Mesendoderm (in vitro differentiated cells): ENCODE measurements around the gene FKBP15.
"Not testable (repeated sequence)": the region's sequence is repeated elsewhere in the genome, so short reads cannot be mapped to it uniquely, and the experiment has no call there.

Experiments
- DNase-seq: peaks from one replicate; pipeline ENCODE4 v3.0.0; 2013
- H2AK5ac ChIP-seq: 2 replicates; pipeline ENCODE4 v1.6.1; 2013; ENCODE audit warnings: low read length, inconsistent platforms
- H2BK120ac ChIP-seq: 2 replicates; pipeline ENCODE4 v1.6.1; 2013; ENCODE audit warnings: low read depth, mild to moderate bottlenecking, low read length, moderate library complexity, mixed read lengths
- H2BK15ac ChIP-seq: replicated peaks from 2 replicates; pipeline ENCODE4 v1.6.1; 2013; ENCODE audit warnings: low read depth, mild to moderate bottlenecking, moderate library complexity
- H2BK5ac ChIP-seq: 2 replicates; pipeline ENCODE4 v1.6.1; 2013; ENCODE audit warnings: low read length, inconsistent platforms
- H3K18ac ChIP-seq: 2 replicates; pipeline ENCODE4 v1.6.1; 2013; ENCODE audit warnings: mild to moderate bottlenecking, low read length, mixed read lengths
- H3K23ac ChIP-seq: one replicate; pipeline ENCODE4 v1.6.1; 2013; ENCODE audit warnings: low read length
- H3K27ac ChIP-seq: 2 replicates; pipeline ENCODE4 v1.5.1; 2013; ENCODE audit warnings: low read depth, mild to moderate bottlenecking, inconsistent platforms, low read length, moderate library complexity
- H3K27me3 ChIP-seq: 2 replicates; pipeline ENCODE4 v1.6.1; 2013; ENCODE audit warnings: low read length, control low read depth, mild to moderate bottlenecking, inconsistent platforms; ENCODE audit not compliant: insufficient read depth, poor library complexity
- H3K36me3 ChIP-seq: 2 replicates; pipeline ENCODE4 v1.6.1; 2013; ENCODE audit warnings: low read length, inconsistent platforms; ENCODE audit not compliant: control insufficient read depth, insufficient read depth
- H3K4ac ChIP-seq: one replicate; pipeline ENCODE4 v1.6.1; 2013; ENCODE audit warnings: low read depth, mild to moderate bottlenecking, low read length, moderate library complexity
- H3K4me1 ChIP-seq: 2 replicates; pipeline ENCODE4 v1.6.1; 2013; ENCODE audit warnings: low read depth, low read length, inconsistent platforms; ENCODE audit not compliant: control insufficient read depth
- H3K4me2 ChIP-seq: 2 replicates; pipeline ENCODE4 v1.6.1; 2013; ENCODE audit warnings: low read length
- H3K4me3 ChIP-seq: 2 replicates; pipeline ENCODE4 v1.5.1; 2013; ENCODE audit warnings: mild to moderate bottlenecking, low read length
- H3K56ac ChIP-seq: one replicate; pipeline ENCODE4 v1.6.1; 2013; ENCODE audit warnings: low read length
- H3K79me1 ChIP-seq: 2 replicates; pipeline ENCODE4 v1.6.1; 2013; ENCODE audit warnings: low read length, inconsistent platforms
- H3K79me2 ChIP-seq: 2 replicates; pipeline ENCODE4 v1.6.1; 2013; ENCODE audit warnings: mild to moderate bottlenecking, low read length; ENCODE audit not compliant: control insufficient read depth, insufficient read depth
- H3K9ac ChIP-seq: 2 replicates; pipeline ENCODE4 v1.6.1; 2013; ENCODE audit warnings: low read length, inconsistent platforms
- H4K5ac ChIP-seq: one replicate; pipeline ENCODE4 v1.6.1; 2013; ENCODE audit warnings: low read length
- H4K8ac ChIP-seq: one replicate; pipeline ENCODE4 v1.6.1; 2013; ENCODE audit warnings: low read depth, mild to moderate bottlenecking, control low read depth, low read length, moderate library complexity
- WGBS: extraction: QIAGEN DNeasy Blood & Tissue Kit; methylation state at CpG from one replicate; pipeline ENCODE4 v1.1.7; 2013; ENCODE audit warnings: low lambda C conversion rate, missing lambda C conversion rate; ENCODE audit not compliant: insufficient coverage; ENCODE audit errors: extremely low coverage; 5-methylcytosine and 5-hydroxymethylcytosine counted together

The FKBP15 gene

DNA sequence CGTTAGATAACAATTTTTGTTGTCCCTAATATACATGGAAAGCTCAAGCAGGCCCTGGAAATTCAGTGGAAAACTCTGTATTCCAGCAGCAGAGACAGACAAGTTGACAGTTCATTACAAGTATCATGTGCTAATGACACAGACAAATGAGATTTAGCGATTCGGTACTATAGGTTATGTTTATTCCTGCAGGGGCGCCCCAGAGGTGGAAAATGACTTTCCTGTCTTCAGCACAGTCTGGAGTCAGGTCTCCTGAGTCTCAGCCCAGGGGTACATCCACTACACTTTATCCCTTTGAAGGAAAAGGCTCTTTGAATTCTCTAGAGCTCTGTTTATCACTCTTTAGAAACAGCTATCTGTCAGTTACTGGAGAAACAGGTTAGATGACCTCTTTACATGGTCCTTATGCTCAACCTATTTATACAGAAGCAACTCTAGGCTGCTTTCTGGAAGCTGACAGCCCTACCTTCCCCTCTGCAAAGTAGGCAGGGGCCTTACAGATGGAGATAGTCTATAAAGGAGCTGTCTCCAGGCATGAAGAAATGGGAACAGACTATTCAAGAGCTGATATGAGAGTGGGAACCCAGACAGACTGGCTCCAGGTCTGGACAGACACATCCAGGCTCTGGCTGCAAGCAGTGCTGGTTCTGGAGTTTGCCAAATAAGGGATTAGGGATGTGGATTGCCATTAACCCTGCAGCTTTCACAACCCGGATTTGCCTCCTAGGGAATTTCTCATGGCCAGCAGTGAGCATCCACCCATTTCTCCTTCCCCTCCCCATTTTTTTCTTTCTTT is 77.4 kb downstream of the FKBP15 start:
- no peaks in the 10 kb centered on the region for H3K79me1 ChIP-seq
- H3K4me3 ChIP-seq = no peak overlapping the region
- H3K36me3 ChIP-seq = no peaks in the 10 kb centered on the region
- DNase-seq = no peak
- H3K4ac ChIP-seq = no peak overlapping the region
- WGBS = no CpG with 5 or more reads among the region's 5 CpGs
- no peak overlapping the region for H4K8ac ChIP-seq
- H2BK15ac ChIP-seq = no peak overlapping the region
- no peak overlapping the region for H2BK120ac ChIP-seq
- H3K27ac ChIP-seq = no peak overlapping the region
- H3K18ac ChIP-seq = no peak overlapping the region
- no peak overlapping the region for H3K4me2 ChIP-seq
- no peaks in the 10 kb centered on the region for H3K27me3 ChIP-seq
- H2BK5ac ChIP-seq = no peak overlapping the region
- H4K5ac ChIP-seq = no peak overlapping the region
- H3K4me1 ChIP-seq = no peaks in the 10 kb centered on the region
- no peaks in the 10 kb centered on the region for H3K79me2 ChIP-seq
- H2AK5ac ChIP-seq = no peak overlapping the region
- H3K23ac ChIP-seq = no peak overlapping the region
- no peak overlapping the region for H3K56ac ChIP-seq
- no peak overlapping the region for H3K9ac ChIP-seq

DNA sequence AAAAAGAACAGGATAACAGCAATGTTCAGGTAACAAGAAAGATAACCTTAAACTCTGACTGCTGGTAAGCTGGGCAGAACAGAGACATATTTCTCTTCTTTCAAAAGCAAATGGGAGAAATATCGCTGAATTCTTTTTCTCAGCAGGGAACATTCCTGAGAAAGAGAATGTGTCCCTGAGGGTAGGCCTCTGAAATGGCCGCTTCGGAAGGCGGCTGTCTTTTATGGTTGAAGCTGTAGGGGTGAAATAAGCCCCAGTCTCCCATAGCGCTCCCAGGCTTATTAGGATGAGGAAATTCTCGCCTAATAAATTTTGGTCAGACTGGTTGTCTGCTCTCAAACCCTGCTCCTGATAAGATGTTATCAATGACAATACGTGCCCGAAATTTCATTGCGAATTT is 80.2 kb downstream of the FKBP15 start:
- no CpG with 5 or more reads among the region's 9 CpGs for WGBS
- not testable (repeated sequence) for H2BK5ac ChIP-seq, DNase-seq, H3K4ac ChIP-seq, H2BK15ac ChIP-seq, H3K4me2 ChIP-seq, H3K79me2 ChIP-seq, H3K4me1 ChIP-seq, H3K27ac ChIP-seq, H4K8ac ChIP-seq, H3K36me3 ChIP-seq, H3K27me3 ChIP-seq, H3K56ac ChIP-seq, H4K5ac ChIP-seq, H3K18ac ChIP-seq, H2AK5ac ChIP-seq, H3K23ac ChIP-seq, H3K4me3 ChIP-seq, H3K79me1 ChIP-seq, H2BK120ac ChIP-seq, H3K9ac ChIP-seq

DNA sequence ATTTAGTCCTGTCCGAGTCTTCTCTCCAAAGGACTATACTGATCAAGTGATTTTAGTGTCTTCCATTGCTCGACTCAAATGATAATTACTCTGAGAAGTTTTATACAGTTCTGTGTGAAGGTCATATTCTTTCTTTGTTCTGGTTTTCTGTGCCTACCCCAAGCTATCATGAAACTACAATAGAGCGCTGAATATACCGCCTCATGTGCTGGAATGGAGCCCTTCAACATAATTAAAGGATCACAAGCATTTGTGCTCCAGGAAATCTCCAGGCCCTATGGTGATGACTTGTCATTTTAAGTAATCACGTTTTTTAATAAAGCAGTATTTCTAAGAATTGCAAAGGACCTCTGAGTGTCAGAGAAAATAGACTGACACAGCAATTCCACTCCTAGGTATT is 81.1 kb downstream of the FKBP15 start:
- Histone ChIP-seq H2BK120ac (no peak overlapping the region), H2BK15ac (no peak overlapping the region), H3K9ac (no peak overlapping the region), H3K4me2 (no peak overlapping the region), H3K79me1 (no peaks in the 10 kb centered on the region), H4K5ac (no peak overlapping the region), H3K18ac (no peak overlapping the region), H2BK5ac (no peak overlapping the region), H3K27me3 (no peaks in the 10 kb centered on the region), H3K79me2 (no peaks in the 10 kb centered on the region), H3K4me3 (no peak overlapping the region), H3K23ac (no peak overlapping the region), H3K27ac (no peak overlapping the region), H3K56ac (no peak overlapping the region), H4K8ac (no peak overlapping the region), H3K4me1 (no peaks in the 10 kb centered on the region), H3K36me3 (no peaks in the 10 kb centered on the region), H2AK5ac (no peak overlapping the region), H3K4ac (no peak overlapping the region)
- WGBS = no CpG with 5 or more reads among the region's 5 CpGs
- no peak for DNase-seq

DNA sequence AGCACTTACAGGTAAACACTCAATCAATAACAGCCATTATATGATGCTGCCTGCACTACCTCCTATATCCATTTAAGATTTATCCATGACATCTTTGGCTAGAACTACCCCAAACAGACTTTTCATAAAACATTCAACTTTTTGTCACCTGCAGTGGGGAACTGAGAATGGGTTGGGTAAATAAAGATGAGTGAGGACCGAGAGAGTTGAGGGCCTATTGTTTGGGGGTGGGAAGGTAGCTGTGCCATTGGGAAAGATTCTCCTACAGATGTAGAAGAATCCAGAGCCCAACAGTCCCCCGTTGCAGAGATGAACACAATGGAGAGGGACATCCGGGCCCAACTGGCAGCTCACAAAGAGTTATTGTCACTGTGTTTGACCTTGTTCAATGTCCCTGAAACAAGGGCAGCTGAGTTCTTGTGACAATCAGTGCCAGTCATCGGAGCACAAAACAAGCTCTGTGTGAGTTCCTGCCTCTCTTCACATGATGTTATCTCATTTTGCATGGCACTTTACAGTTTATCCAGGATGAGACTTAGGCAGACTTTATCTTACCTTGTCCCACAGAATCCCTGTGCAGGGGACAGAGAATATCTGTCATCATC is 81.8 kb downstream of the FKBP15 start:
- Histone ChIP-seq H2BK5ac (no peak overlapping the region), H2BK15ac (no peak overlapping the region), H3K4me1 (no peaks in the 10 kb centered on the region), H3K4me3 (no peak overlapping the region), H3K4me2 (no peak overlapping the region), H3K4ac (no peak overlapping the region), H3K27me3 (no peaks in the 10 kb centered on the region), H3K56ac (no peak overlapping the region), H3K18ac (no peak overlapping the region), H2BK120ac (no peak overlapping the region), H3K36me3 (no peaks in the 10 kb centered on the region), H3K23ac (no peak overlapping the region), H3K79me2 (no peaks in the 10 kb centered on the region), H4K8ac (no peak overlapping the region), H3K9ac (no peak overlapping the region), H3K79me1 (no peaks in the 10 kb centered on the region), H3K27ac (no peak overlapping the region), H2AK5ac (no peak overlapping the region), H4K5ac (no peak overlapping the region)
- WGBS = no CpG with 5 or more reads among the region's 4 CpGs
- no peak for DNase-seq

DNA sequence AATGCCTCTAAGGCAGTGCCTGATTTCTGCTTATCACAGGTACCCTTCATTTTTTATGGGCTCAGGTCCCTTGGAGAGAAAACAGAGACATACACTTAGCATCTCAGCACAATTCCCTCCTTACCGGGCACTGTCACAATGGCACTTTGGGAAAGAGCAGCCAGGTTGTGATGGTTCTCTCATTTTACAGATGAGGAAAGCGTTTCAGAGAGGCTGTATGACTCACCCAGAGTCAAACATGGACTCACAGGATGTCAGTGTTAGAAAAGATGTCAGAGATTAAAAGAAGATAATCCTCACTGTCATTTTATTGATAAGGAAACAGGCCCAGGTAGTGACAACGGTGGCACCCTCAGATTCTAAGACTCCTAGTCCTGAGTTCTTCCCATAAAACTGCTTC is 82.3 kb downstream of the FKBP15 start:
- no peak overlapping the region for H4K5ac ChIP-seq
- no peak overlapping the region for H3K56ac ChIP-seq
- H2BK120ac ChIP-seq = no peak overlapping the region
- no peak overlapping the region for H3K9ac ChIP-seq
- H3K27ac ChIP-seq = no peak overlapping the region
- no peak overlapping the region for H2AK5ac ChIP-seq
- no peaks in the 10 kb centered on the region for H3K79me2 ChIP-seq
- H3K4me1 ChIP-seq = no peaks in the 10 kb centered on the region
- no peaks in the 10 kb centered on the region for H3K36me3 ChIP-seq
- no peak overlapping the region for H3K18ac ChIP-seq
- no CpG with 5 or more reads among the region's 3 CpGs for WGBS
- no peak overlapping the region for H3K23ac ChIP-seq
- no peaks in the 10 kb centered on the region for H3K27me3 ChIP-seq
- H3K4ac ChIP-seq = no peak overlapping the region
- H3K4me3 ChIP-seq = no peak overlapping the region
- no peak overlapping the region for H3K4me2 ChIP-seq
- H4K8ac ChIP-seq = no peak overlapping the region
- H2BK5ac ChIP-seq = no peak overlapping the region
- H3K79me1 ChIP-seq = no peaks in the 10 kb centered on the region
- H2BK15ac ChIP-seq = no peak overlapping the region
- DNase-seq = no peak
